ENCODE measurements around the gene WT1.

WT1 gene

GRCh38 chr11:32466279-32466915, 31.1 kb upstream of the WT1 start:
- ChIA-PET CTCF (interaction anchor here (0.7 kb wide), 1 partner anchor 72 kb away, joined by 4 read pairs; no protein-coding TSS in a partner anchor), POLR2A (ENCODE audit: low non-redundant PET) (no interaction called here)
- no peak for DNase-seq (ENCODE audit: low spot score)
- TF ChIP-seq CTCF (conservative IDR thresholded peaks at IDR 0.05; ENCODE audit: low read depth), result no peak
- no peak overlapping the region for H3K27ac ChIP-seq

- ChIA-PET POLR2A (ENCODE audit: low non-redundant PET) (no interaction called here), CTCF (interaction anchor here (0.7 kb wide), 1 partner anchor 21 kb away, joined by 4 read pairs; no protein-coding TSS in a partner anchor)
- no peak for DNase-seq (ENCODE audit: low spot score)
Observed at GRCh38 chr11:32464078-32464477, 28.7 kb upstream of the WT1 start.

GRCh38 chr11:32462011-32462690, 26.8 kb upstream of the WT1 start:
- CTCF ChIA-PET, result no interaction called here
- DNase-seq (ENCODE audit: low spot score), result no peak
- no peak overlapping the region for H3K27ac ChIP-seq
- TF ChIP-seq CTCF (conservative IDR thresholded peaks at IDR 0.05; ENCODE audit: low read depth), result no peak
- POLR2A ChIA-PET (ENCODE audit: low non-redundant PET), result no interaction called here

More at GRCh38 chr11:32464078-32464477, 28.7 kb upstream of the WT1 start:
- TF ChIP-seq CTCF (conservative IDR thresholded peaks at IDR 0.05; ENCODE audit: low read depth), result no peak
- no peak overlapping the region for H3K27ac ChIP-seq

- ChIA-PET POLR2A (ENCODE audit: low non-redundant PET) (no interaction called here), CTCF (no interaction called here)
- no peak overlapping the region for H3K27ac ChIP-seq
- no peak for TF ChIP-seq CTCF (conservative IDR thresholded peaks at IDR 0.05; ENCODE audit: low read depth)
- DNase-seq (ENCODE audit: low spot score), result no peak
Observed at GRCh38 chr11:32456864-32457263, 21.5 kb upstream of the WT1 start.

GRCh38 chr11:32454993-32455392, 19.7 kb upstream of the WT1 start:
- TF ChIP-seq CTCF (conservative IDR thresholded peaks at IDR 0.05; ENCODE audit: low read depth), result no peak

GRCh38 chr11:32451808-32452207, 16.5 kb upstream of the WT1 start:
- no peak for DNase-seq (ENCODE audit: low spot score)
- ChIA-PET POLR2A (ENCODE audit: low non-redundant PET) (no interaction called here), CTCF (interaction anchor here (0.6 kb wide), 2 partner anchors 8 to 15 kb away, joined by 3 to 5 read pairs; no protein-coding TSS in a partner anchor)
- TF ChIP-seq CTCF (conservative IDR thresholded peaks at IDR 0.05; ENCODE audit: low read depth), result no peak
- H3K27ac ChIP-seq, result no peak overlapping the region

More at GRCh38 chr11:32454993-32455392, 19.7 kb upstream of the WT1 start:
- DNase-seq (ENCODE audit: low spot score), result no peak
- no peak overlapping the region for H3K27ac ChIP-seq
- POLR2A ChIA-PET (ENCODE audit: low non-redundant PET), result no interaction called here
- CTCF ChIA-PET, result no interaction called here

Measured in RWPE1 (cell line).